Measurements from ENCODE around the gene SUCLG1. TPM values are rescaled to one million over a fixed set of nuclear protein-coding genes. Genes with fewer than 3 reads are reported as not detected.

Gene SUCLG1
- polyA plus RNA-seq, 1 donor (not counting 4 experiments of a cell fraction or from before 2014, with no cell fraction given), result 83.6 TPM

DNA sequence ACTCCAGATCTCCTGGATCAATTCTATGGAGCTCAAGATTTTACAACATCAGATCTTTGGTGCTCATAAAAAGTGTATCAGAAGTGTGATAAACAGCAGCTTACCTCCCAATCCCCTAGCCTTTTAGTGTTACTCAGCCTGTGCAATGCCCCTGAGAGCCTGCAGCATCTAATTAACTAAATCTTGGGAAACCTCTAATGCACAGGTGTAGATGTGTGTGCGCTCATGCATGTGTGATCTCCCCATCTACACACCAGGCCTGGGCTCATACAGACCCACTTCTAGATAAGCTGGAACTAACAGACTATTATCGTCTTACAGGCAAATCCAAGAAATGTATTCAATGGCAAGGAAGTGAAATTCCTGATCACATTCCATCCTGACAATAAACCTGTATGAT is 7.5 kb downstream of the SUCLG1 start:
- no peak overlapping the region for H3K4me2 ChIP-seq (ENCODE audit: control insufficient read depth, extremely low read depth, insufficient read depth, low read depth, low read length)
- H3K4me3 ChIP-seq (ENCODE audit: control insufficient read depth in 2 of 3, extremely low read depth in 1 of 3, insufficient read depth in 2 of 3, low read depth in 1 of 3, low read length in 3 of 3), result no peak overlapping the region
- no peak overlapping the region for H2AFZ ChIP-seq (ENCODE audit: control insufficient read depth, low read length)
- H3K27me3 ChIP-seq (ENCODE audit: control insufficient read depth, extremely low read depth, insufficient read depth, low read length), result no peaks in the 10 kb centered on the region
- no peaks in the 10 kb centered on the region for H3K9me3 ChIP-seq (ENCODE audit: control insufficient read depth, low read depth, low read length)
- no peak for FAIRE-seq
- no peaks in the 10 kb centered on the region for H3K4me1 ChIP-seq (ENCODE audit: control insufficient read depth, extremely low read depth, insufficient read depth, low read length)
- TF ChIP-seq EZH2 (IDR thresholded peaks at IDR 0.05; ENCODE audit: low read length), result no peak
- TF ChIP-seq, protein P1, sequence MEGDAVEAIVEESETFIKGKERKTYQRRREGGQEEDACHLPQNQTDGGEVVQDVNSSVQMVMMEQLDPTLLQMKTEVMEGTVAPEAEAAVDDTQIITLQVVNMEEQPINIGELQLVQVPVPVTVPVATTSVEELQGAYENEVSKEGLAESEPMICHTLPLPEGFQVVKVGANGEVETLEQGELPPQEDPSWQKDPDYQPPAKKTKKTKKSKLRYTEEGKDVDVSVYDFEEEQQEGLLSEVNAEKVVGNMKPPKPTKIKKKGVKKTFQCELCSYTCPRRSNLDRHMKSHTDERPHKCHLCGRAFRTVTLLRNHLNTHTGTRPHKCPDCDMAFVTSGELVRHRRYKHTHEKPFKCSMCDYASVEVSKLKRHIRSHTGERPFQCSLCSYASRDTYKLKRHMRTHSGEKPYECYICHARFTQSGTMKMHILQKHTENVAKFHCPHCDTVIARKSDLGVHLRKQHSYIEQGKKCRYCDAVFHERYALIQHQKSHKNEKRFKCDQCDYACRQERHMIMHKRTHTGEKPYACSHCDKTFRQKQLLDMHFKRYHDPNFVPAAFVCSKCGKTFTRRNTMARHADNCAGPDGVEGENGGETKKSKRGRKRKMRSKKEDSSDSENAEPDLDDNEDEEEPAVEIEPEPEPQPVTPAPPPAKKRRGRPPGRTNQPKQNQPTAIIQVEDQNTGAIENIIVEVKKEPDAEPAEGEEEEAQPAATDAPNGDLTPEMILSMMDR (optimal IDR thresholded peaks at IDR 0.05 in 1 of 3, IDR thresholded peaks at IDR 0.05 in 1 of 3, conservative IDR thresholded peaks at IDR 0.05 in 1 of 3; ENCODE audit: extremely low read depth in 1 of 3, insufficient read depth in 2 of 3, low read length in 3 of 3), result no peak
- dilution Hi-C loops (cut with MboI; ENCODE audit: extremely low pct_ligation_motif_present, low sequenced_read_pairs), result no loop called here
- H3K27ac ChIP-seq (ENCODE audit: control insufficient read depth, insufficient read depth, low read length), result no peak overlapping the region
- H3K9me1 ChIP-seq (ENCODE audit: control insufficient read depth, extremely low read depth, insufficient read depth, low read length), result no peaks in the 10 kb centered on the region
- no peaks in the 10 kb centered on the region for H4K20me1 ChIP-seq (ENCODE audit: control insufficient read depth, extremely low read depth, insufficient read depth, low read length)
- H3K79me2 ChIP-seq (ENCODE audit: control insufficient read depth, insufficient read depth, low read length), result peaks cover 49% of the 10 kb centered on the region
- H3K9ac ChIP-seq (ENCODE audit: control insufficient read depth, extremely low read depth, insufficient read depth, low read length), result no peak overlapping the region
- DNase-seq (ENCODE audit: low read depth, low spot score), result no peak
- H3K36me3 ChIP-seq (ENCODE audit: control insufficient read depth in 2 of 2, extremely low read depth in 1 of 2, insufficient read depth in 2 of 2, low read length in 2 of 2), result peaks cover 0 to 3% of the 10 kb centered on the region in 2 experiments

DNA sequence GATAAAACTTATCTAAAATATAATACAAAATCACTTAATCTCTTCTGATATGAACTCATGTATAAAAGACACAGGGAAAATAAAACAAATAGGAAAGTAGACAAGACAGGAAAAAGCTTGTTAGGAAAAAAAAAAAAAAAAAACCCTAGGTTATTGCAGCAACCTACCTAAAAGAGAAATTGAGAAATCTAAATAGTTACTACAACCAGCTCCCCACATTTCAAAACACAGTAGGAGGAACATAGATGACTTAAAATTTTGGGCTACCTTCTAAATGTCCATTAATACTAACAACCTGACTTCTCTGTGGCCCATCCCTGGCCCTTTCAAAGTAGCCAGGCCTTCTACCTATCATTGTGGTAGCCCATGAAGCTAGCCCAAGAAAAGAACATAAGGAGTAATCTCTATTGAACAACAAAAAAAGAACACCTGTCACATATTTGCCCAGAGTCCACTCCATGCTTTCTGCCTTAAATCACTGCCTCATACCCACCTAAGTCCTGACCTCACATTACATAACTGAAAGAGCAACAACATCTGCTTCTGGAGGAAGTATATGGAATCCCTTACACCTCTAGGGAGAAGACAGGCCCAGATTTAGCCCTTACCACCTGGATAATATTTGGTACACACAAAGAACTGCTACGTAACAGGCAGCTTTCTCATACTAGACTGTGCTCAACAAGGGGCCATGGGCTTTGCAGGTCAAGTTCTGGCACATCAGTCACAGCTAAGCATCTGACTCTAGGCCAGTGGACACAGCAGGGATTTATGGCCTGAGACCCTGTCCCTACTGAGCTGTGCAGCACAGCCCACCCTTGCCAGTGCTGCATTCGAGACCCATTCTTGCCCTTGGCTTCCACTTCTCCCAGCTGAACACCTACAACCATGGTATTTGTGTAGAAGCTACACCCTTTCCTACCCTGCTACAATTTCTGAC is 8.5 kb downstream of the SUCLG1 start:
- no peaks in the 10 kb centered on the region for H3K9me1 ChIP-seq (ENCODE audit: control insufficient read depth, extremely low read depth, insufficient read depth, low read length)
- H3K36me3 ChIP-seq (ENCODE audit: control insufficient read depth in 2 of 2, extremely low read depth in 1 of 2, insufficient read depth in 2 of 2, low read length in 2 of 2), result peaks cover 0 to 3% of the 10 kb centered on the region in 2 experiments
- DNase-seq (ENCODE audit: low read depth, low spot score) (no peak), FAIRE-seq (no peak)
- H3K4me2 ChIP-seq (ENCODE audit: control insufficient read depth, extremely low read depth, insufficient read depth, low read depth, low read length), result no peak overlapping the region
- H3K9ac ChIP-seq (ENCODE audit: control insufficient read depth, extremely low read depth, insufficient read depth, low read length), result no peak overlapping the region
- peaks cover 46% of the 10 kb centered on the region for H3K79me2 ChIP-seq (ENCODE audit: control insufficient read depth, insufficient read depth, low read length)
- no peaks in the 10 kb centered on the region for H3K9me3 ChIP-seq (ENCODE audit: control insufficient read depth, low read depth, low read length)
- H3K4me1 ChIP-seq (ENCODE audit: control insufficient read depth, extremely low read depth, insufficient read depth, low read length), result no peaks in the 10 kb centered on the region
- dilution Hi-C loops (cut with MboI; ENCODE audit: extremely low pct_ligation_motif_present, low sequenced_read_pairs), result no loop called here
- H3K27ac ChIP-seq (ENCODE audit: control insufficient read depth, insufficient read depth, low read length), result no peak overlapping the region
- H4K20me1 ChIP-seq (ENCODE audit: control insufficient read depth, extremely low read depth, insufficient read depth, low read length), result no peaks in the 10 kb centered on the region
- no peaks in the 10 kb centered on the region for H3K27me3 ChIP-seq (ENCODE audit: control insufficient read depth, extremely low read depth, insufficient read depth, low read length)
- H2AFZ ChIP-seq (ENCODE audit: control insufficient read depth, low read length), result no peak overlapping the region
- H3K4me3 ChIP-seq (ENCODE audit: control insufficient read depth in 2 of 3, extremely low read depth in 1 of 3, insufficient read depth in 2 of 3, low read depth in 1 of 3, low read length in 3 of 3), result no peak overlapping the region
- TF ChIP-seq, protein P1 (optimal IDR thresholded peaks at IDR 0.05 in 1 of 3, IDR thresholded peaks at IDR 0.05 in 1 of 3, conservative IDR thresholded peaks at IDR 0.05 in 1 of 3; ENCODE audit: extremely low read depth in 1 of 3, insufficient read depth in 2 of 3, low read length in 3 of 3), result no peak
- TF ChIP-seq EZH2 (IDR thresholded peaks at IDR 0.05; ENCODE audit: low read length), result no peak
